Astrocyte (in vitro differentiated cells and primary cell): ENCODE measurements around the gene ACOT7.
A peak's percentile ranks its signal among the peaks of the same experiment; 100 is the strongest.

Experiments
- EZH2 ChIP-seq: IDR thresholded peaks from 2 replicates; pipeline ENCODE4 v1.6.1; 2012; ENCODE audit warnings: mild to moderate bottlenecking, low read length, inconsistent platforms; ENCODE audit not compliant: insufficient read depth
- TF ChIP-seq, protein P1 (sequence below): IDR thresholded peaks from 2 replicates; pipeline ENCODE4 v1.5.1; 2011; ENCODE audit warnings: low read depth, mild to moderate bottlenecking, inconsistent platforms, low read length, moderate library complexity; ENCODE audit not compliant: insufficient read depth

DNA sequence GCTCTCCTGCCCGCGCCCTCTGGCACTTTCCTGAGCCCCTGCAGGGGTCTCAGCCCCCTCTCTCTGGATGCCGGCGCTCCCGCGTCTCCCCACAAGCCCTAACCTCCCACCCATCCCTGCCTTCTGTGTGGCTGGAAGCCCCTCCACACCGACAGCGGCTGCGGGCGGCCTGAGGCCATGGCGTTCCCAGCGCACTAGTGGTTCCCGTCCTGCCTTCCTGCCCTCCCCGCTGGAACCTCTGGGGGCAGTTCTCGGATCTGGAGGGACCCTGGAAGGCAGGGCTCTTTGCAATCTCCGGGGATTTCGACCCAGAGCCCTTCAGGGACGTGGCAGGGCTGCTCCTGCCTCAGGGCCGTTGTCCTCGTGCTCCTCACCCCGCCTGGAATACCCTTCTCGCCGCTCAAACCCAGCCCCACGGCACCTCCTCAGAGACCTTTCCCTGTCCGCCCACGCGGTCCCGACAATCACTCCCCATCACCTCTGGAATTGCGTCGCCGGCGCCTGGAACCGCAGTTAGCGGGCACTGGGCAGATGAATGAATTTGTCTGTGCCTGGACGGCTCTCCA lies 30.5 kb upstream of the ACOT7 start:
- peak; percentile 63 for TF ChIP-seq EZH2
- TF ChIP-seq, protein P1, sequence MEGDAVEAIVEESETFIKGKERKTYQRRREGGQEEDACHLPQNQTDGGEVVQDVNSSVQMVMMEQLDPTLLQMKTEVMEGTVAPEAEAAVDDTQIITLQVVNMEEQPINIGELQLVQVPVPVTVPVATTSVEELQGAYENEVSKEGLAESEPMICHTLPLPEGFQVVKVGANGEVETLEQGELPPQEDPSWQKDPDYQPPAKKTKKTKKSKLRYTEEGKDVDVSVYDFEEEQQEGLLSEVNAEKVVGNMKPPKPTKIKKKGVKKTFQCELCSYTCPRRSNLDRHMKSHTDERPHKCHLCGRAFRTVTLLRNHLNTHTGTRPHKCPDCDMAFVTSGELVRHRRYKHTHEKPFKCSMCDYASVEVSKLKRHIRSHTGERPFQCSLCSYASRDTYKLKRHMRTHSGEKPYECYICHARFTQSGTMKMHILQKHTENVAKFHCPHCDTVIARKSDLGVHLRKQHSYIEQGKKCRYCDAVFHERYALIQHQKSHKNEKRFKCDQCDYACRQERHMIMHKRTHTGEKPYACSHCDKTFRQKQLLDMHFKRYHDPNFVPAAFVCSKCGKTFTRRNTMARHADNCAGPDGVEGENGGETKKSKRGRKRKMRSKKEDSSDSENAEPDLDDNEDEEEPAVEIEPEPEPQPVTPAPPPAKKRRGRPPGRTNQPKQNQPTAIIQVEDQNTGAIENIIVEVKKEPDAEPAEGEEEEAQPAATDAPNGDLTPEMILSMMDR: no peak
